NCI-H2029 (cell line): ENCODE results near the gene SIAH3.
"Not testable (repeated sequence)": the region's sequence is repeated elsewhere in the genome, so short reads cannot be mapped to it uniquely, and the experiment has no call there.

ENCODE experiments used
- DNase-seq: peaks from one replicate; lab custom pipeline; 2025; lab: John Stamatoyannopoulos, UW

SIAH3 gene

GRCh38 chr13:45782327-45783045, 69.1 kb downstream of the SIAH3 start:
- no peak for DNase-seq

GRCh38 chr13:45781553-45782326, 69.8 kb downstream of the SIAH3 start:
- peak; percentile 70 for DNase-seq

- no peak for DNase-seq
These were observed 71.7 kb downstream of the SIAH3 start for GRCh38 chr13:45779901-45780300.

- DNase-seq, result no peak
These were observed 72.7 kb downstream of the SIAH3 start for GRCh38 chr13:45778882-45779281.

- no peak for DNase-seq
These were observed 74.8 kb downstream of the SIAH3 start for GRCh38 chr13:45776748-45777147.

- DNase-seq, result no peak
These were observed 76.1 kb downstream of the SIAH3 start for GRCh38 chr13:45775401-45775963.

- no peak for DNase-seq
These were observed 77.6 kb downstream of the SIAH3 start for GRCh38 chr13:45773944-45774343.

GRCh38 chr13:45773236-45773635, 78.3 kb downstream of the SIAH3 start:
- no peak for DNase-seq

GRCh38 chr13:45770886-45771285, 80.7 kb downstream of the SIAH3 start:
- no peak for DNase-seq

- no peak for DNase-seq
These were observed 82.7 kb downstream of the SIAH3 start for GRCh38 chr13:45768656-45769479.

GRCh38 chr13:45765464-45765863, 86.1 kb downstream of the SIAH3 start:
- DNase-seq, result no peak

GRCh38 chr13:45763419-45763818, 88.1 kb downstream of the SIAH3 start:
- no peak for DNase-seq

- DNase-seq, result not testable (repeated sequence)
These were observed 94.0 kb downstream of the SIAH3 start for GRCh38 chr13:45757589-45757988.

GRCh38 chr13:45756498-45756897, 95.1 kb downstream of the SIAH3 start:
- DNase-seq, result not testable (repeated sequence)

- DNase-seq, result no peak
These were observed 99.0 kb downstream of the SIAH3 start for GRCh38 chr13:45752510-45752909.

GRCh38 chr13:45751885-45752284, 99.7 kb downstream of the SIAH3 start:
- no peak for DNase-seq

- DNase-seq, result no peak
These were observed 101.0 kb downstream of the SIAH3 start for GRCh38 chr13:45750566-45750965.

GRCh38 chr13:45748941-45749759, 102.4 kb downstream of the SIAH3 start:
- DNase-seq, result no peak

GRCh38 chr13:45747071-45747470, 104.5 kb downstream of the SIAH3 start:
- DNase-seq, result no peak

GRCh38 chr13:45744979-45745378, 106.6 kb downstream of the SIAH3 start:
- DNase-seq, result no peak

- no peak for DNase-seq
These were observed 108.6 kb downstream of the SIAH3 start for GRCh38 chr13:45742985-45743384.
